ENCODE data around the gene DNM3. TPM values are rescaled to one million over a fixed set of nuclear protein-coding genes. Genes with fewer than 3 reads are reported as not detected.

DNM3 gene
- total RNA-seq, 1 donor from 2014 or later: 2.7 TPM

- H3K36me3 ChIP-seq (ENCODE audit: control insufficient read depth, insufficient read depth, low read length): no peaks in the 10 kb centered on the region
- no peak overlapping the region for H3K4me3 ChIP-seq (ENCODE audit: low read depth, low read length)
- DNase-seq (ENCODE audit: low read depth): no peak
- H3K27me3 ChIP-seq (ENCODE audit: control insufficient read depth, insufficient read depth, low read length): no peaks in the 10 kb centered on the region
- TF ChIP-seq CTCF (IDR thresholded peaks at IDR 0.05; ENCODE audit: insufficient read depth, low read length, poor library complexity, severe bottlenecking): no peak
These were observed 373.7 kb downstream of the DNM3 start for GRCh38 chr1:172215006-172215405.

GRCh38 chr1:172219966-172220365 is 378.7 kb downstream of the DNM3 start:
- DNase-seq (ENCODE audit: low read depth): no peak
- no peaks in the 10 kb centered on the region for H3K27me3 ChIP-seq (ENCODE audit: control insufficient read depth, insufficient read depth, low read length)
- TF ChIP-seq CTCF (IDR thresholded peaks at IDR 0.05; ENCODE audit: insufficient read depth, low read length, poor library complexity, severe bottlenecking): no peak
- no peaks in the 10 kb centered on the region for H3K36me3 ChIP-seq (ENCODE audit: control insufficient read depth, insufficient read depth, low read length)
- H3K4me3 ChIP-seq (ENCODE audit: low read depth, low read length): no peak overlapping the region

GRCh38 chr1:172220376-172220775 is 379.1 kb downstream of the DNM3 start:
- no peak for DNase-seq (ENCODE audit: low read depth)
- TF ChIP-seq CTCF (IDR thresholded peaks at IDR 0.05; ENCODE audit: insufficient read depth, low read length, poor library complexity, severe bottlenecking): no peak
- Histone ChIP-seq H3K4me3 (ENCODE audit: low read depth, low read length) (no peak overlapping the region), H3K27me3 (ENCODE audit: control insufficient read depth, insufficient read depth, low read length) (no peaks in the 10 kb centered on the region), H3K36me3 (ENCODE audit: control insufficient read depth, insufficient read depth, low read length) (no peaks in the 10 kb centered on the region)

GRCh38 chr1:172221436-172221835 is 380.1 kb downstream of the DNM3 start:
- no peak for DNase-seq (ENCODE audit: low read depth)
- TF ChIP-seq CTCF (IDR thresholded peaks at IDR 0.05; ENCODE audit: insufficient read depth, low read length, poor library complexity, severe bottlenecking): no peak
- Histone ChIP-seq H3K36me3 (ENCODE audit: control insufficient read depth, insufficient read depth, low read length) (no peaks in the 10 kb centered on the region), H3K27me3 (ENCODE audit: control insufficient read depth, insufficient read depth, low read length) (no peaks in the 10 kb centered on the region), H3K4me3 (ENCODE audit: low read depth, low read length) (no peak overlapping the region)

GRCh38 chr1:172224871-172225270 is 383.6 kb downstream of the DNM3 start:
- H3K4me3 ChIP-seq (ENCODE audit: low read depth, low read length): no peak overlapping the region
- no peak for TF ChIP-seq CTCF (IDR thresholded peaks at IDR 0.05; ENCODE audit: insufficient read depth, low read length, poor library complexity, severe bottlenecking)
- H3K27me3 ChIP-seq (ENCODE audit: control insufficient read depth, insufficient read depth, low read length): no peaks in the 10 kb centered on the region
- no peaks in the 10 kb centered on the region for H3K36me3 ChIP-seq (ENCODE audit: control insufficient read depth, insufficient read depth, low read length)
- DNase-seq (ENCODE audit: low read depth): no peak

- no peak for TF ChIP-seq CTCF (IDR thresholded peaks at IDR 0.05; ENCODE audit: insufficient read depth, low read length, poor library complexity, severe bottlenecking)
- Histone ChIP-seq H3K36me3 (ENCODE audit: control insufficient read depth, insufficient read depth, low read length) (no peaks in the 10 kb centered on the region), H3K27me3 (ENCODE audit: control insufficient read depth, insufficient read depth, low read length) (no peaks in the 10 kb centered on the region), H3K4me3 (ENCODE audit: low read depth, low read length) (no peak overlapping the region)
- DNase-seq (ENCODE audit: low read depth): no peak
These were observed 388.6 kb downstream of the DNM3 start for GRCh38 chr1:172229942-172230341.
